IMR-90 (cell line): ENCODE results near the gene PRR22. TPM values are rescaled to one million over a fixed set of nuclear protein-coding genes. Genes with fewer than 3 reads are reported as not detected.

Experiments used
- ATAC-seq: fragments of 200-7000 bp; cut with Tn5 transposase; 2 replicates; pipeline ENCODE4 v1.9.1; 2020; ENCODE audit warnings: low read depth, mild to moderate bottlenecking, moderate library complexity
- BruUV-seq: library from RNA; stranded (reverse); fragments of 400-500 nt; replicated peaks from 2 replicates; lab custom pipeline; 2021; lab: Mats Ljungman, UMichigan
- CTCF ChIA-PET: fragments of 300-600 bp; formaldehyde crosslinking; extraction: SDS; loops from one replicate; lab custom pipeline; 2021; ENCODE audit warnings: antibody characterized with exemption; lab: Yijun Ruan, JAX
- POLR2A ChIA-PET: fragments of 300-600 bp; sonication (Branson Sonifier 250); formaldehyde crosslinking; loops from one replicate; lab custom pipeline; 2022; ENCODE audit warnings: antibody characterized with exemption; ENCODE audit not compliant: unreplicated experiment; lab: Charles Lee
- DNase-seq: peaks from one replicate; pipeline ENCODE4 v3.0.0; 2013
- H2AFZ ChIP-seq: replicated peaks from 2 replicates; pipeline ENCODE3; 2013; ENCODE audit warnings: low read length, mild to moderate bottlenecking; ENCODE audit not compliant: poor library complexity
- H2AK5ac ChIP-seq: 2 replicates; pipeline ENCODE4 v1.6.1; 2013; ENCODE audit warnings: low read depth, low read length, inconsistent platforms
- H2AK9ac ChIP-seq: replicated peaks from 2 replicates; pipeline ENCODE3; 2013; ENCODE audit warnings: mild to moderate bottlenecking, low read depth, low read length, moderate library complexity; ENCODE audit not compliant: poor library complexity
- H2BK120ac ChIP-seq: 2 replicates; pipeline ENCODE4 v1.6.1; 2013; ENCODE audit warnings: low read depth, low read length, inconsistent platforms
- H2BK15ac ChIP-seq: 3 replicates; pipeline ENCODE4 v1.6.1; 2013; ENCODE audit warnings: low read depth, low read length, inconsistent platforms
- H2BK20ac ChIP-seq: 2 replicates; pipeline ENCODE4 v1.6.1; 2013; ENCODE audit warnings: low read depth, mild to moderate bottlenecking, inconsistent platforms, low read length, moderate library complexity
- H2BK5ac ChIP-seq: 2 replicates; pipeline ENCODE4 v1.6.1; 2013; ENCODE audit warnings: mild to moderate bottlenecking, low read depth, low read length, inconsistent platforms; ENCODE audit not compliant: poor library complexity, severe bottlenecking
- H3K14ac ChIP-seq: replicated peaks from 2 replicates; pipeline ENCODE4 v1.6.1; 2013; ENCODE audit warnings: low read depth, low read length, inconsistent platforms
- H3K18ac ChIP-seq: 2 replicates; pipeline ENCODE4 v1.6.1; 2013; ENCODE audit warnings: low read depth, low read length, control low read depth
- H3K23ac ChIP-seq: 2 replicates; pipeline ENCODE4 v1.6.1; 2013; ENCODE audit warnings: low read depth, low read length, inconsistent platforms
- H3K27ac ChIP-seq: 2 replicates; pipeline ENCODE4 v1.5.1; 2013; ENCODE audit warnings: mild to moderate bottlenecking, control low read depth, low read length; ENCODE audit not compliant: insufficient read depth
- H3K27me3 ChIP-seq: 2 replicates; pipeline ENCODE4 v1.6.1; 2013; ENCODE audit warnings: low read length; ENCODE audit not compliant: control insufficient read depth, insufficient read depth
- H3K36me3 ChIP-seq: 2 replicates; pipeline ENCODE4 v1.6.1; 2013; ENCODE audit warnings: low read length, mixed read lengths; ENCODE audit not compliant: control insufficient read depth, insufficient read depth
- H3K4ac ChIP-seq: 2 replicates; pipeline ENCODE4 v1.6.1; 2013; ENCODE audit warnings: low read depth, low read length, inconsistent platforms
- H3K4me1 ChIP-seq: 2 replicates; pipeline ENCODE4 v1.6.1; 2013; ENCODE audit warnings: low read length, mixed read lengths; ENCODE audit not compliant: control insufficient read depth, insufficient read depth
- H3K4me2 ChIP-seq: 2 replicates; pipeline ENCODE4 v1.6.1; 2013; ENCODE audit warnings: low read depth, mild to moderate bottlenecking, control low read depth, low read length, moderate library complexity
- H3K4me3 ChIP-seq: 2 replicates; pipeline ENCODE4 v1.5.1; 2013; ENCODE audit warnings: low read depth, mild to moderate bottlenecking, control low read depth, low read length, moderate library complexity; ENCODE audit not compliant: insufficient read depth
- H3K56ac ChIP-seq: 2 replicates; pipeline ENCODE4 v1.6.1; 2013; ENCODE audit warnings: low read length, inconsistent platforms; ENCODE audit not compliant: insufficient read depth; ENCODE audit errors: extremely low read depth
- H3K79me1 ChIP-seq, 2 experiments: 2 replicates each; pipeline ENCODE4 v1.6.1; 2013; ENCODE audit warnings: low read length in 2 of 2, inconsistent platforms in 1 of 2, low read depth in 1 of 2
- H3K9ac ChIP-seq: 2 replicates; pipeline ENCODE4 v1.6.1; 2013; ENCODE audit warnings: low read depth, low read length, control low read depth
- H3K9me1 ChIP-seq: 2 replicates; pipeline ENCODE4 v1.6.1; 2013; ENCODE audit warnings: low read length, inconsistent platforms; ENCODE audit not compliant: insufficient read depth
- H3K9me3 ChIP-seq: 2 replicates; pipeline ENCODE4 v1.6.1; 2013; ENCODE audit warnings: low read length; ENCODE audit not compliant: control insufficient read depth, insufficient read depth
- H4K20me1 ChIP-seq: 2 replicates; pipeline ENCODE4 v1.6.1; 2013; ENCODE audit warnings: low read length, inconsistent platforms; ENCODE audit not compliant: insufficient read depth
- H4K5ac ChIP-seq: 2 replicates; pipeline ENCODE4 v1.6.1; 2013; ENCODE audit warnings: mild to moderate bottlenecking, low read depth, low read length, control low read depth
- H4K8ac ChIP-seq, 2 experiments: 2 replicates each; pipeline ENCODE4 v1.6.1; 2013; ENCODE audit warnings: low read depth in 2 of 2, low read length in 2 of 2, control low read depth in 1 of 2, inconsistent platforms in 1 of 2
- H4K91ac ChIP-seq: 2 replicates; pipeline ENCODE4 v1.6.1; 2013; ENCODE audit warnings: low read depth, low read length, inconsistent platforms; ENCODE audit not compliant: insufficient read depth
- BHLHE40 ChIP-seq: fragments of 150-350 bp; IDR thresholded peaks from 2 replicates; pipeline ENCODE4 v1.6.1; 2016; ENCODE audit warnings: mild to moderate bottlenecking, low read depth, low read length
- CEBPB ChIP-seq: IDR thresholded peaks from 2 replicates; pipeline ENCODE4 v1.6.1; 2012; ENCODE audit warnings: low read depth, low read length, improper control_type of control experiment
- CTCF ChIP-seq: conservative IDR thresholded peaks from 2 replicates; pipeline ENCODE4 v1.5.1; 2012; ENCODE audit warnings: mild to moderate bottlenecking, low read depth, low read length, improper control_type of control experiment
- MAFK ChIP-seq: IDR thresholded peaks from 2 replicates; pipeline ENCODE4 v1.6.1; 2012; ENCODE audit warnings: low read depth, low read length, improper control_type of control experiment
- MAZ ChIP-seq: IDR thresholded peaks from 2 replicates; pipeline ENCODE4 v1.6.1; 2012; ENCODE audit warnings: low read depth, mild to moderate bottlenecking, low read length, improper control_type of control experiment, moderate library complexity, borderline replicate concordance
- MXI1 ChIP-seq: IDR thresholded peaks from 2 replicates; pipeline ENCODE4 v1.6.1; 2012; ENCODE audit warnings: low read depth, mild to moderate bottlenecking, low read length, moderate library complexity, borderline replicate concordance
- NFE2L2 ChIP-seq: fragments of 150-350 bp; IDR thresholded peaks from 2 replicates; pipeline ENCODE4 v1.6.1; 2016; ENCODE audit warnings: low read depth, mild to moderate bottlenecking, low read length
- RAD21 ChIP-seq: IDR thresholded peaks from 2 replicates; pipeline ENCODE4 v1.6.1; 2012; ENCODE audit warnings: low read length, improper control_type of control experiment
- RCOR1 ChIP-seq: IDR thresholded peaks from 2 replicates; pipeline ENCODE4 v1.6.1; 2012; ENCODE audit warnings: mild to moderate bottlenecking, low read length, improper control_type of control experiment; ENCODE audit not compliant: insufficient replicate concordance
- SMC3 ChIP-seq: fragments of 150-350 bp; IDR thresholded peaks from 2 replicates; pipeline ENCODE4 v1.6.1; 2016; ENCODE audit warnings: low read depth, mild to moderate bottlenecking, antibody characterized with exemption, low read length, moderate library complexity
- WGBS, 2 experiments: methylation state at CpG; one replicate each; pipeline versions ENCODE4 v1.1.5 to v1.1.7; 2013; ENCODE audit warnings: missing lambda C conversion rate in 2 of 2; ENCODE audit not compliant: insufficient read length in 1 of 2; ENCODE audit errors: extremely low coverage in 2 of 2; 5-methylcytosine and 5-hydroxymethylcytosine counted together
- dilution Hi-C: fragments of 300-500 bp; cut with HindIII; formaldehyde crosslinking; loops from one replicate; pipeline ENCODE4 v1.14.3; 2018; ENCODE audit warnings: low sequenced_read_pairs; ENCODE audit not compliant: unreplicated experiment
- in situ Hi-C: fragments of 300-500 bp; cut with MboI; formaldehyde crosslinking; loops from 3 replicates; pipeline ENCODE4 v1.14.3; 2019; ENCODE audit warnings: low sequenced_read_pairs, inconsistent platforms, mixed read lengths
- intact Hi-C: fragments of 100-400 bp; cut with micrococcal nuclease; formaldehyde crosslinking; loops from 2 replicates; pipeline ENCODE4 v1.10.0; 2022
- polyA plus RNA-seq, 3 experiments: library from polyadenylated mRNA; depleted of rRNA; stranded (reverse); fragments of >200 nt; gene quantifications; 2 replicates each; pipeline ENCODE4 v1.2.3, GENCODE V29; 2012; ENCODE audit warnings: low replicate concordance in 1 of 3
- total RNA-seq: library from RNA; depleted of rRNA; stranded (reverse); fragments of >200 nt; gene quantifications from 2 replicates; pipeline ENCODE4 v1.2.3, GENCODE V29; 2012
- TF ChIP-seq, protein P1 (sequence below): fragments of 150-350 bp; IDR thresholded peaks from 2 replicates; pipeline ENCODE4 v1.6.1; 2016; ENCODE audit warnings: low read depth, mild to moderate bottlenecking, low read length, moderate library complexity, borderline replicate concordance
- TF ChIP-seq, protein P2 (sequence below): fragments of 150-350 bp; IDR thresholded peaks from 2 replicates; pipeline ENCODE4 v1.6.1; 2017; ENCODE audit warnings: mild to moderate bottlenecking, antibody characterized with exemption, low read length, low read depth

PRR22 gene
- total and polyA plus RNA-seq, 2 of the 4 experiments (the other 2 are of a cell fraction), result 0.92 TPM; not detected in 1

GRCh38 chr19:5827891-5828660 is 43.5 kb upstream of the PRR22 start:
- in situ Hi-C loops, result no loop called here
- no peaks in the 10 kb centered on the region for H3K36me3 ChIP-seq
- ChIA-PET CTCF (interaction anchor here (0.9 to 2.2 kb wide), 2 partner anchors 24 to 63 kb away, joined by 3 to 7 read pairs; no protein-coding TSS in a partner anchor), POLR2A (interaction anchor here (0.5 to 1.0 kb wide), 4 partner anchors 24 to 100 kb away, joined by 3 read pairs; partner anchors contain the start of gene NDUFA11)
- WGBS, 2 experiments, result 1% methylated on average over 39 of the region's 91 CpGs; no CpG with 5 or more reads in 1 of the 2 experiments
- H3K56ac ChIP-seq, result peak overlapping the region; percentile 81
- peak overlapping the region; percentile 96 for H4K5ac ChIP-seq
- ATAC-seq, result peak; percentile 87
- H2AFZ ChIP-seq, result peak overlapping the region; percentile 97
- peak; percentile 85 for DNase-seq
- peak overlapping the region; percentile 74; the same call in 2 of the 3 replicates for H2BK15ac ChIP-seq
- H3K27me3 ChIP-seq, result no peaks in the 10 kb centered on the region; the same call in 1 of the 2 replicates
- BruUV-seq, result no TSS peak
- H4K8ac ChIP-seq, result peak overlapping the region; percentile 97 to 99
- dilution Hi-C loops, result no loop called here
- H3K79me1 ChIP-seq, result peaks cover 0 to 6% of the 10 kb centered on the region in 2 experiments; a peak in 2 of 4 replicates
- peak overlapping the region; percentile 98 for H3K14ac ChIP-seq
- intact Hi-C loops, result loop anchor here (5.0 kb wide), 1 partner anchor 64 kb away; no protein-coding TSS in a partner anchor
- H3K9ac ChIP-seq, result peak overlapping the region; percentile 85
- H3K18ac ChIP-seq, result peak overlapping the region; percentile 62
- peak overlapping the region; percentile 58 for H3K27ac ChIP-seq
- peak overlapping the region; percentile 60 for H2BK120ac ChIP-seq
- peak overlapping the region; percentile 59 for H3K4me3 ChIP-seq
- peaks cover 4% of the 10 kb centered on the region; the same call in 1 of the 2 replicates for H3K9me1 ChIP-seq
- H3K4ac ChIP-seq, result peak overlapping the region; percentile 97
- H4K20me1 ChIP-seq, result no peaks in the 10 kb centered on the region
- H3K4me1 ChIP-seq, result peaks cover 9% of the 10 kb centered on the region
- peak overlapping the region; percentile 97 for H3K23ac ChIP-seq
- H2BK5ac ChIP-seq, result peak overlapping the region; percentile 63
- H2BK20ac ChIP-seq, result no peak overlapping the region
- H4K91ac ChIP-seq, result peak overlapping the region; percentile 89
- H3K9me3 ChIP-seq, result no peaks in the 10 kb centered on the region
- peak overlapping the region; percentile 97 for H2AK9ac ChIP-seq
- H2AK5ac ChIP-seq, result peak overlapping the region; percentile 98
- H3K4me2 ChIP-seq, result peak overlapping the region; percentile 86
- TF ChIP-seq MAFK (no peak), RAD21 (no peak), CEBPB (peak; percentile 91), MAZ (peak; percentile 25; the same call in 1 of the 2 replicates), CTCF (no peak), MXI1 (no peak), SMC3 (no peak), NFE2L2 (no peak), RCOR1 (peak; percentile 10), BHLHE40 (peak; percentile 6; the same call in 1 of the 2 replicates)
- TF ChIP-seq, protein P1, sequence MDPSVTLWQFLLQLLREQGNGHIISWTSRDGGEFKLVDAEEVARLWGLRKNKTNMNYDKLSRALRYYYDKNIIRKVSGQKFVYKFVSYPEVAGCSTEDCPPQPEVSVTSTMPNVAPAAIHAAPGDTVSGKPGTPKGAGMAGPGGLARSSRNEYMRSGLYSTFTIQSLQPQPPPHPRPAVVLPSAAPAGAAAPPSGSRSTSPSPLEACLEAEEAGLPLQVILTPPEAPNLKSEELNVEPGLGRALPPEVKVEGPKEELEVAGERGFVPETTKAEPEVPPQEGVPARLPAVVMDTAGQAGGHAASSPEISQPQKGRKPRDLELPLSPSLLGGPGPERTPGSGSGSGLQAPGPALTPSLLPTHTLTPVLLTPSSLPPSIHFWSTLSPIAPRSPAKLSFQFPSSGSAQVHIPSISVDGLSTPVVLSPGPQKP, result no peak
- TF ChIP-seq, protein P2, sequence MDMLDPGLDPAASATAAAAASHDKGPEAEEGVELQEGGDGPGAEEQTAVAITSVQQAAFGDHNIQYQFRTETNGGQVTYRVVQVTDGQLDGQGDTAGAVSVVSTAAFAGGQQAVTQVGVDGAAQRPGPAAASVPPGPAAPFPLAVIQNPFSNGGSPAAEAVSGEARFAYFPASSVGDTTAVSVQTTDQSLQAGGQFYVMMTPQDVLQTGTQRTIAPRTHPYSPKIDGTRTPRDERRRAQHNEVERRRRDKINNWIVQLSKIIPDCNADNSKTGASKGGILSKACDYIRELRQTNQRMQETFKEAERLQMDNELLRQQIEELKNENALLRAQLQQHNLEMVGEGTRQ, result no peak
